C4-2B (cell line): Measurements from ENCODE around the gene PDGFB.

ENCODE experiments used
- H3K27ac ChIP-seq: fragments of 450-650 bp; 2 replicates; pipeline ENCODE4 v1.5.1; 2017
- CTCF ChIP-seq: fragments of 450-650 bp; conservative IDR thresholded peaks from 2 replicates; pipeline ENCODE4 v1.5.1; 2017; ENCODE audit warnings: mild to moderate bottlenecking
- ZFX ChIP-seq: fragments of 450-650 bp; IDR thresholded peaks from 2 replicates; pipeline ENCODE4 v1.6.1; 2017

Gene PDGFB

GRCh38 chr22:39256979-39257378, 12.2 kb upstream of the PDGFB start:
- no peak for TF ChIP-seq CTCF
- TF ChIP-seq ZFX = no peak
- H3K27ac ChIP-seq = no peak overlapping the region

DNA sequence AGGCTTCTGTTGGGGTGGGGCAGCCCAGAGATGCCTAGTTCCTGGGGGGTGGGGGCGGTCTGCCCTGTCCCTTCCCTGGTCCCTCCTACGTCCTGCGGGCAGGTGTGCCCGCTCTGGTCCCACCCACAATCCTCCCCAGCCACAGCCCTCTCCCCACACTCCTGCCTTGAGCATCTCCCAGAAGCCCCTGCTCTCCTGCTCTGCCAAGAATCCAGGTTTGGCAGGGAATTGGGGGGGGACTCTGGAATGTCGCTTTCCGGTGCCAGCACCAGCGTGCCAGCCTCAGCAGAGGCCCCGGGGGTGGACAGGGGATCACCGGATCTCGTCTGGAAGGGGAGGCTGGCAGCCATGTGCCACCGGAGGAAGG, 11.4 kb upstream of the PDGFB start:
- H3K27ac ChIP-seq = no peak overlapping the region
- no peak for TF ChIP-seq CTCF

- H3K27ac ChIP-seq = no peak overlapping the region
- no peak for TF ChIP-seq ZFX
- no peak for TF ChIP-seq CTCF
Measured at GRCh38 chr22:39255449-39256185, 10.8 kb upstream of the PDGFB start.

GRCh38 chr22:39254789-39255298, 10.1 kb upstream of the PDGFB start:
- H3K27ac ChIP-seq = no peak overlapping the region
- TF ChIP-seq CTCF = no peak

- H3K27ac ChIP-seq = peak overlapping the region; percentile 41
- no peak for TF ChIP-seq CTCF
- TF ChIP-seq ZFX = no peak
Measured at GRCh38 chr22:39254122-39254521, 9.3 kb upstream of the PDGFB start.

GRCh38 chr22:39253435-39254070, 8.8 kb upstream of the PDGFB start:
- TF ChIP-seq ZFX = no peak
- TF ChIP-seq CTCF = no peak
- peak overlapping the region; percentile 41 for H3K27ac ChIP-seq

DNA sequence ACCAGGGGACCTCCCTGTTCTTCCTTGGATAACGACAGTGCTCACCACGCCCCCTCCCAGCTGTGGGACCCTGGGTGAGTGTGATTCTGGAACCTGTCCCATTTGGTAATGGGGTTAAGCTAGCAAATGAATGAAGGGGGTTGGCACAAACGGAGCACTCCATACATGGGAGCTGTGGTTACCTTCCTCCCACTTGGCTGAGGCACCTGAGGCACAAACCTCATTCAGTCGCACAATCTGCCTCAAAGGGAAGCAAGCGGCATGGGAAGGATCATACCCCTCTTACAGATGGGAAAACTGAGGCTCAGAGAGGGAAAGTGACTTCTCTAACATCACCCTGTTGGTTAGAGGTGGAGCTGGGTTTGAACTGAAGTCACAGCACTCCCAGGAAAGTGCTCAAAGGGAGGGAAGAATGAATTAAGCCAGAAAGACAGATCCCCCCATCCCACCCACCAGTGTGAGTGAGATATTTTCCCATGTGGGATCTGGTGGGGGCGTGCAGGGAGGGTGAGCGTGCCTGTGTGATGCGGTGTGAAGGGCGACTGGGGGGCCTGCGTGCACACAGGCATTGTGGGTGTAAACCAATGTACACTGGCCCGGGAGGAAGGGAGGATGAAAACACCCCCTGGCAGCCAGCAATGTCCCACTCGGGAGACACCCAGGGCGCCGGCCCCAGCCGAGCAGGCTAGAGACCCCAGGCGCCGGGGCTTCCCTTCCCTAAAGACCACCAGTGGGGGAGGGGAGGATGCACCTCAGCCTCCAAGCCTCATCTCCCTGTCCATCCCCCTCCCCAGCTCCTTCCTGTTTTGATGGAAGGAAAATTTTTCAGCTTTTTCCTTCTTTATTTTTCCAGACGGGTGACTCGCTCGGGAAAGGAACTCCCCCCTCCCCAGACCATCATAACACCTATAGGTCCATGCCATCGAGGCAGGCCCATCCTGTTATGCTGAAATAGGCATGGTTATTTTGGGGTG, 8.0 kb upstream of the PDGFB start:
- TF ChIP-seq CTCF (no peak), ZFX (no peak)
- peak overlapping the region; percentile 41 for H3K27ac ChIP-seq
